ENCODE data around the gene TMCO1. TPM values are rescaled to one million over a fixed set of nuclear protein-coding genes. Genes with fewer than 3 reads are reported as not detected.

TMCO1 gene
- total and polyA plus RNA-seq, 2 of the 13 experiments (the other 11 are each of a cell fraction or from before 2014, with no cell fraction given): 106 to 119 TPM

- TF ChIP-seq SAP130 (CRISPR knock-in tag; IDR thresholded peaks at IDR 0.05; ENCODE audit: low read depth) (peak; percentile 67), CENPT (CRISPR knock-in tag; IDR thresholded peaks at IDR 0.05; ENCODE audit: low read depth) (no peak), HDAC6 (IDR thresholded peaks at IDR 0.05; ENCODE audit: low read depth, low read length) (no peak), SYNCRIP (IDR thresholded peaks at IDR 0.05; ENCODE audit: insufficient read depth, low read depth, low read length) (no peak), ZNF484 (CRISPR knock-in tag; IDR thresholded peaks at IDR 0.05; ENCODE audit: borderline replicate concordance, low read depth) (peak; percentile 74; the same call in 1 of the 2 replicates), HNRNPL (IDR thresholded peaks at IDR 0.05; ENCODE audit: low read depth, low read length) (no peak), ZNF574 (CRISPR knock-in tag; IDR thresholded peaks at IDR 0.05) (peak; percentile 47), MIER2 (CRISPR knock-in tag; IDR thresholded peaks at IDR 0.05) (peak; percentile 36; the same call in 1 of the 2 replicates), ATF4 (CRISPR knock-in tag; IDR thresholded peaks at IDR 0.05) (peak in 1 of 2 experiments; percentile 74; a peak in 2 of 4 replicates), ZNF644 (CRISPR knock-in tag; IDR thresholded peaks at IDR 0.05; ENCODE audit: low read depth) (no peak), ZNF607 (CRISPR knock-in tag; IDR thresholded peaks at IDR 0.05; ENCODE audit: borderline replicate concordance) (0 out of 2 replicates have a peak, but pooled peaks have one; percentile 55), ARHGAP35 (CRISPR knock-in tag; IDR thresholded peaks at IDR 0.05; ENCODE audit: borderline replicate concordance) (peak; percentile 50; the same call in 1 of the 2 replicates), SIX4 (CRISPR knock-in tag; IDR thresholded peaks at IDR 0.05) (no peak), ZBTB7A (CRISPR knock-in tag; IDR thresholded peaks at IDR 0.05) (0 out of 2 replicates have a peak, but pooled peaks have one; percentile 17), ZNF839 (CRISPR knock-in tag; IDR thresholded peaks at IDR 0.05; ENCODE audit: borderline replicate concordance) (no peak), MAF1 (CRISPR knock-in tag; IDR thresholded peaks at IDR 0.05; ENCODE audit: borderline replicate concordance) (no peak), ZNF589 (CRISPR knock-in tag; conservative IDR thresholded peaks at IDR 0.05) (peak; percentile 74; the same call in 1 of the 2 replicates), NFRKB (IDR thresholded peaks at IDR 0.05) (no peak), SNRNP70 (IDR thresholded peaks at IDR 0.05; ENCODE audit: low read depth, low read length) (no peak), BRD4 (CRISPR knock-in tag; IDR thresholded peaks at IDR 0.05) (no peak), ASH2L (IDR thresholded peaks at IDR 0.05; ENCODE audit: insufficient read length, low read depth, low read length) (peak; percentile 78), CC2D1A (CRISPR knock-in tag; IDR thresholded peaks at IDR 0.05) (no peak), ZNF790 (CRISPR knock-in tag; IDR thresholded peaks at IDR 0.05; ENCODE audit: borderline replicate concordance) (peak; percentile 77; the same call in 1 of the 2 replicates), MZF1 (CRISPR knock-in tag; IDR thresholded peaks at IDR 0.05; ENCODE audit: borderline replicate concordance) (no peak), ZNF101 (CRISPR knock-in tag; IDR thresholded peaks at IDR 0.05; ENCODE audit: borderline replicate concordance, low read depth) (no peak), ZNF782 (CRISPR knock-in tag; IDR thresholded peaks at IDR 0.05; ENCODE audit: borderline replicate concordance) (peak; percentile 68)
Measured at GRCh38 chr1:165697881-165698760, 70.5 kb downstream of the TMCO1 start, which contains the start of gene ALDH9A1 (continued).

Data from HepG2 (cell line).